HG03439 (cell line): ENCODE results near the gene EXOC8.
"Not testable (repeated sequence)": the region's sequence is repeated elsewhere in the genome, so short reads cannot be mapped to it uniquely, and the experiment has no call there.

ENCODE experiments used
- ATAC-seq: cut with Tn5 transposase; IDR thresholded peaks from one replicate; pipeline ENCODE4 v1.9.1; 2021; ENCODE audit warnings: mild to moderate bottlenecking, moderate library complexity; ENCODE audit not compliant: unreplicated experiment

The EXOC8 gene

DNA sequence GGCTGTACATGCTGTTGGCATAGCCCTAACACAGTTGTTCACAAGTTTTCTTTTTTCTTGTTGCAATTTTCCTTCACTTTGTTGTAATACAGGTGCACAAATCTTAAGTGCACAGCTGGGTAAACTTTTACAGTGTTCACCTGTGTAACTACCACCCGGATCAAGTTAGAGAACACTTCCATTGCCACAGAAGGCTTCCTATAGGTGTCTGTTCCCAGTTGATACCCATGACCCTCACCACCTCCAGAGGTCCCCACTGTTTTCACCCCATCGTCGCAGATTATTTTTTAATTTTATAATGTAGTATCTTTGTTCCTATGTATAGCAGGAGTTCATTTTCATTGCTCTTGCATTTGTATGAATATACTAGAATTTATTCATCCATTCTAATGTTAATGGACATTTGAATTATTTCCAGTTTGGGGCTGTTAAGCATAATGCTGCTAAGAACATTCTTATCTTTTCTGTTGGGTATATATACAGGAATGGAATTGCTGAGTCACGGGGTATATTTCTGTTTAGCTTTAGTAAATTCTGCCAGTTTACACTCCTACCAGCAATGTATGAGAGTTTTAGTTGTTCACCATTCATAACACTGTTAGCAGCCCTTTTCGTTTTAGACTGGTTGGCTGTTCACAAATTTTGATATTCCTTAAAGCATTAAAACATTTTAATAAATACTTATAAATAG, 16.8 kb upstream of the EXOC8 start:
- ATAC-seq: no peak

- no peak for ATAC-seq
These were observed 15.4 kb upstream of the EXOC8 start for GRCh38 chr1:231353086-231353485.

DNA sequence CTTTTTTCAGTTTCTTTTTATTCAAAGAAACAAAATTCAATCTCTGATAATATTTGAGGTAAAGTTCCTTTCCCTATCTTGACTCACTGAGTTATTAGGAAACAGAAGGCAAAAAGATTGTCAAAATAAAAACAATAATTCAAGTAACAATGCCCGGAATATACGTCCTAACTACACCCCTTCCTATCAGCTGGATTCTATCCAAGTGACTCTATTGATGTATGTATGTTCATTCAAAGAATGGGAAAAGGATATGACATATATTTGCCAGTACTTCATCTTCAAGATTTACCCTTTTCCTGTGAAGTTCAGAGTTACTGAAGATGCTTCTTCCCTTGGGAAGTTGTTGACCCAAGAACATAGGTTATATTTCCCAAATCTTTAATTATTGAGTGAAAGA, 14.2 kb upstream of the EXOC8 start:
- no peak for ATAC-seq

DNA sequence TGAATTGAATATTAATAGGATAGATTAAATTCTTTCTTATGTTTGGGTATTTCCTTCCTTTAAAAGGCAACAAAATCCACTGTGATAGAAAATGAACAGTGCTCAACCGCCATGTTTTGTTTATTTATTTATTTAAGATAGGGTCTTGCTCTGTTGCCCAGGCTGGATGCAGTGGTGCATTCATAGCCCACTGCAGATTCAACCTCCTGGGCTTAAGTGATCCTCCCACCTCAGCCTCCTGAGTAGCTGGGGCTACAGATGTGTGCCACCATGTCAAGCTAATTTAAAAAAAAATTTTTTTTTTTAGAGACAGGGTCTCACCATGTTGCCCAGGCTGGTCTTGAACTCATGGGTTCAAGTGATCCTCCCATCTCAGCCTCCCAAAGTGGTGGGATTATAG, 11.2 kb upstream of the EXOC8 start:
- ATAC-seq: not testable (repeated sequence)

GRCh38 chr1:231348442-231348841, 10.8 kb upstream of the EXOC8 start:
- no peak for ATAC-seq

- ATAC-seq: no peak
These were observed 10.3 kb upstream of the EXOC8 start for GRCh38 chr1:231347961-231348360.

DNA sequence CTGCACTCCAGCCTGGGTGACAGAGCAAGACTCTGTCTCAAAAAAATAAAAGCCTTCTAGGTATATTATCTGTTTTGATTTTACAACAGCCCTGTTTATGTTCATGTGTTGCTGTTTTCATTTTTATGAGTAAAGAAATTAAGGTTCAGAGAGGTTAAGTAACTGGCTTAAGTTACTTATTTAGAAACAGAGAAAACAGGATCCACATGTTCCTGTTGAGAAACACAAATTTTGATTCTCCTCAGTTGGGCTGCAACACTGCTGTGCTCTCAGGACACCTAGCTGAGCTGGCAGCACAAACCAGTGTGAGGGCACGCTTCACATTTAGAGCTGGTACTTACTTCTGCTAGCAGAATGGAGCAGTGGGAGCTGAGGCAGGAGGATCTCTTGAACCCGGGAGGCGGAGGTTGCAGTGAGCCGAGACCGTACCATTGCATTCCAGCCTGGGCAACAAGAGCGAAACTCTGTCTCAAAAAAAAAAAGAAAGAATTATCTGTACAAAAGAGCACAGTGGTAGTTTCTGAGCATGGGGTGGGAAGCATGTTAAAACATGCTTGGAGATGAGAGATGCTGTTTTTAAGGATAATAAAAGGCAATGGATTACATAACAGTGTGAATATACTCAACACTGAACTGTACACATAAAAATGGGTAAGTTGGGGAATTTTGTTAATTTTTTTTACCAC, 2.8 kb upstream of the EXOC8 start:
- no peak for ATAC-seq

DNA sequence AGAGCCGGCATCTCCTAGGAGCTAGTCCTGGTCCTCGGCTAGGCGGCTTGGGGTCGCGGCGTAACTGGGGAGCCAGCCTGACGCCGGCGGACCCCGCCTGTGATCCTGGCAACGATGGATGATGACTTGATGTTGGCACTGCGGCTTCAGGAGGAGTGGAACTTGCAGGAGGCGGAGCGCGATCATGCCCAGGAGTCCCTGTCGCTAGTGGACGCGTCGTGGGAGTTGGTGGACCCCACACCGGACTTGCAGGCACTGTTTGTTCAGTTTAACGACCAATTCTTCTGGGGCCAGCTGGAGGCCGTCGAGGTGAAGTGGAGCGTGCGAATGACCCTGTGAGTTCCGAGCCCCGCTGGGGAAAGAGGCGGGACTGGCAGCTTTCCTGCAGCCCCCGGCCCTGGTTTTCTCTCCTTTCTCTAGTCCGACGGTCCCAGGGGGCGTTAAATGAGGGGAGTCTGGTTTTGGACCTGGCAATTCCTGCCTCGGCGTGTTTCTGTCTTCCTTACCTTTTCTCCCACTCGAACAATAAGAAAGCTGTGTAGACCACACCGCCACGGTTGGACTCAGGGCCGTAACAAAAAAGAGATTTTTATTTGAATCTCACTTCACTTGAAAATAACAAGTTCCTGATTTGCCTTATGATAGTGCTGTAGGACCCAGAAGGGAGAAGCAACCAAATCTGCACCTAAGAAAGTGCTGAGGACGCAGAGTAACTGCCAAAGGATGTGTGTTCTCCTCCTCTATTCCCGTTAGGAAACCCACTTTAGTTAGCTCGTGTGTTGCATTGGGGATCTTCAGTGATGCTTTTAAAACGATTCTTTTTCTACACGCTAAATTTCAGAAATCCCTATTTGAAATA, 847 bp upstream of the EXOC8 start, which contains the start of gene SPRTN:
Gene SPRTN, plus strand, starts transcription at position 24 of the 859 bp plus-strand sequence. Its CDS starts 91 bp downstream, at position 115.
- peak; percentile 7 for ATAC-seq

- peak; percentile 3 for ATAC-seq
These were observed 595 bp downstream of the EXOC8 start for GRCh38 chr1:231337043-231337471.

DNA sequence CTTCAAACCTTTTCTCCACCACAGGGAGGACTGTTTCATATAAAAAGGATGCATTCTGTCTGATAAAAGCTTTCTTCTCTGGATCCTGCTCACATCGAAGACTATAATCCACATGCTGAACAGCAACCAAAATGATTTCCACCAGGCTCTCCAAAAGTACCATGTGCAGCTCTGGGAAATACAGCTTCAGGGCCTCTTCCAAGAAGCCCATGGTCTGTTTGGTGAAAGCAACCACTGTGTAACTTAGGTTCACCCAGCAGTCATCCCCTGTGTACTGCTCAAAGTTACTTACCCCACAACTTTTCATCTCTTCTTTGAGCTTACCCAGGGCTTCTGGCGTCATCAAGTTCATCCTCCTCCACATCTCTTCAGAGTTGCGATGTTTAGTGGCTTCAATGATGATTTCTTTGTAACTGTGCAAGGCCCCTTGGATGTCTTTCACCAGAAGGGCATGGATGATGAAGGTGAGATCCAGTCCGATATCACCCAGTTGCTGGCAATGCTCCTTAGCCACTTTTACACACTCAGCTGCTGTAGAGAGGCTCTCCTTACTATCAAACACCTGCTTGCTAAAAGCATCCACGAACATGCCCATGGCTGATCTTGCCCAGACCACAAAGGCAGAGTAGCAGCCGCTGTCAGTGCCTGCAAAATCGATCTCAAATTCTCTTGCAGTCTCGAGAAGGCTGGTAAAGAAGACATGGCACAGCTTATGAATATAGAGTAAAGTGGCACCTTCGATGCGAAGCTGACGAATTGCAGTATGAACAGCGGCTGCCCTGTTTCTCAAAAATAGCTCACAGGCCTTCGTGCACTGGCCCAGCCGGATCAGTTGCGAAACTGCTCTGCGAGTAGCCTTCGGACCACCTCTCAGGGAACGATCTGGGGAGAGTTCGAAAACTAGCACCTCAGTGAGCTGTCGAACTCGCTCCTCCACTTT, 1.7 kb downstream of the EXOC8 start:
- no peak for ATAC-seq

DNA sequence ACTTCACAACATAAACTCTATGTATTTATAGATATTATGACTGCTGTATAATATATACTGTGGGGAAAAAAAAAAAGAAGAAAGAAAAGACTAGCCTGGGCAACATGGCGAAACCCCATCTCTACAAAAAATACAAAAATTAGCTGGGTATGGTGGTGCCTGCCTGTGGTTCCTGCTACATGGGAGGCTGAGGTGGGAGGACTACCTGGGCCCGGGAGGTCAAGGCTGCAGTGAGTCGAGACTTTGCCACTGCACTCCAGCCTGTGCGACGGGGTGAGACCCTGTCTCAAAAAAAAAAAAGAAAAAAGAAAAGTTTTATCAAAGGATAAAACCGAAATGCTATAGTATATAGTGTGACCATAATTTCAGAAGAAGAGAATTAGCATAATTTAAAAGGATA, 2.7 kb downstream of the EXOC8 start:
- ATAC-seq: no peak

GRCh38 chr1:231334079-231334666, 3.5 kb downstream of the EXOC8 start:
- no peak for ATAC-seq

GRCh38 chr1:231332761-231333160, 4.9 kb downstream of the EXOC8 start:
- no peak for ATAC-seq

GRCh38 chr1:231329483-231329882, 8.2 kb downstream of the EXOC8 start:
- ATAC-seq: no peak

- no peak for ATAC-seq
These were observed 10.0 kb downstream of the EXOC8 start for GRCh38 chr1:231327617-231328016.

- no peak for ATAC-seq
These were observed 11.4 kb downstream of the EXOC8 start for GRCh38 chr1:231326248-231326647.

- ATAC-seq: no peak
These were observed 13.0 kb downstream of the EXOC8 start for GRCh38 chr1:231324660-231325059.

- no peak for ATAC-seq
These were observed 14.6 kb downstream of the EXOC8 start for GRCh38 chr1:231322880-231323530.

- ATAC-seq: no peak
These were observed 18.6 kb downstream of the EXOC8 start for GRCh38 chr1:231319080-231319479.

- ATAC-seq: no peak
These were observed 19.1 kb downstream of the EXOC8 start for GRCh38 chr1:231318568-231318967.
